Stimulated activated CD4-positive, alpha-beta T cell treated with anti-CD3 and anti-CD28 coated beads, Interleukin-2, amount 100 ng/mL, for 4 hours (primary cell): ENCODE results near the gene SLCO4A1.
A peak's percentile ranks its signal among the peaks of the same experiment; 100 is the strongest.

Source experiments
- DNase-seq: peaks from one replicate; pipeline ENCODE4 v3.0.0-alpha.2; 2020; ENCODE audit warnings: low read depth

Gene SLCO4A1

GRCh38 chr20:62642051-62642665, at the start of gene SLCO4A1:
SLCO4A1 (plus strand) TSS chr20:62642503; CDS start chr20:62656455, 13,952 bp downstream.
- peak; percentile 86 for DNase-seq

GRCh38 chr20:62592506-62593177, 49.7 kb upstream of the SLCO4A1 start:
- no peak for DNase-seq

GRCh38 chr20:62593616-62594015, 48.7 kb upstream of the SLCO4A1 start:
- no peak for DNase-seq

- no peak for DNase-seq
Observed at GRCh38 chr20:62595069-62595468, 47.2 kb upstream of the SLCO4A1 start.

GRCh38 chr20:62595491-62595890, 46.8 kb upstream of the SLCO4A1 start:
- no peak for DNase-seq

GRCh38 chr20:62596486-62596885, 45.8 kb upstream of the SLCO4A1 start:
- no peak for DNase-seq

- DNase-seq: no peak
Observed at GRCh38 chr20:62596921-62597320, 45.4 kb upstream of the SLCO4A1 start.

GRCh38 chr20:62597416-62598115, 44.7 kb upstream of the SLCO4A1 start:
- DNase-seq: no peak

- no peak for DNase-seq
Observed at GRCh38 chr20:62598761-62599194, 43.5 kb upstream of the SLCO4A1 start.

- no peak for DNase-seq
Observed at GRCh38 chr20:62599216-62600110, 42.8 kb upstream of the SLCO4A1 start.

GRCh38 chr20:62601172-62601571, 41.1 kb upstream of the SLCO4A1 start:
- DNase-seq: no peak

GRCh38 chr20:62601714-62602113, 40.6 kb upstream of the SLCO4A1 start:
- no peak for DNase-seq

GRCh38 chr20:62602550-62602949, 39.8 kb upstream of the SLCO4A1 start:
- DNase-seq: no peak

- no peak for DNase-seq
Observed at GRCh38 chr20:62603021-62603906, 39.0 kb upstream of the SLCO4A1 start.

- no peak for DNase-seq
Observed at GRCh38 chr20:62603907-62604785, 38.2 kb upstream of the SLCO4A1 start.

- DNase-seq: no peak
Observed at GRCh38 chr20:62604796-62605195, 37.5 kb upstream of the SLCO4A1 start.

- no peak for DNase-seq
Observed at GRCh38 chr20:62605236-62605943, 36.9 kb upstream of the SLCO4A1 start.

GRCh38 chr20:62606016-62606415, 36.3 kb upstream of the SLCO4A1 start:
- no peak for DNase-seq

- DNase-seq: no peak
Observed at GRCh38 chr20:62606551-62607201, 35.6 kb upstream of the SLCO4A1 start.
